Fibroblast of lung (primary cell): ENCODE measurements around the gene GNPDA1. TPM values are rescaled to one million over a fixed set of nuclear protein-coding genes. Genes with fewer than 3 reads are reported as not detected.
"Not testable (repeated sequence)": the region's sequence is repeated elsewhere in the genome, so short reads cannot be mapped to it uniquely, and the experiment has no call there.

Experiments
- DNase-seq, 2 donors: peaks; one replicate each; pipeline versions ENCODE4 v3.0.0 to v3.0.0-alpha.2; 2010; ENCODE audit warnings: low read depth in 2 of 2
- H2AFZ ChIP-seq: 2 replicates; pipeline ENCODE4 v1.5.1; 2012; ENCODE audit warnings: low read length, control low read depth, inconsistent platforms
- H3K27ac ChIP-seq: 2 replicates; pipeline ENCODE4 v1.5.1; 2011; ENCODE audit warnings: low read length, control low read depth; ENCODE audit not compliant: insufficient read depth
- H3K27me3 ChIP-seq: 2 replicates; pipeline ENCODE4 v1.5.1; 2011; ENCODE audit warnings: mild to moderate bottlenecking, low read length; ENCODE audit not compliant: control insufficient read depth, insufficient read depth
- H3K36me3 ChIP-seq: 2 replicates; pipeline ENCODE4 v1.5.1; 2011; ENCODE audit warnings: low read length; ENCODE audit not compliant: control insufficient read depth, insufficient read depth
- H3K4me1 ChIP-seq: 2 replicates; pipeline ENCODE4 v1.5.1; 2011; ENCODE audit warnings: low read length; ENCODE audit not compliant: control insufficient read depth, insufficient read depth; ENCODE audit errors: extremely low read depth
- H3K4me2 ChIP-seq: 2 replicates; pipeline ENCODE4 v1.5.1; 2011; ENCODE audit warnings: low read length, control low read depth; ENCODE audit not compliant: insufficient read depth; ENCODE audit errors: extremely low read depth
- H3K4me3 ChIP-seq, 4 experiments: fragments of 200-600 bp in 1 of 4; sonication (generic) in 1 of 4; replicated peaks in 1 of 4; 2 replicates each; pipeline ENCODE4 v1.5.1; 2011 to 2016; ENCODE audit warnings: low read length in 4 of 4, low read depth in 3 of 4, mild to moderate bottlenecking in 3 of 4, control low read depth in 2 of 4, inconsistent platforms in 1 of 4, mixed read lengths in 1 of 4; ENCODE audit not compliant: insufficient read depth in 1 of 4; ENCODE audit errors: control extremely low read depth in 1 of 4
- H3K79me2 ChIP-seq: 2 replicates; pipeline ENCODE4 v1.5.1; 2012; ENCODE audit warnings: mild to moderate bottlenecking, low read length, inconsistent platforms; ENCODE audit not compliant: control insufficient read depth, insufficient read depth
- H3K9ac ChIP-seq: 2 replicates; pipeline ENCODE4 v1.5.1; 2011; ENCODE audit warnings: mild to moderate bottlenecking, low read length, control low read depth; ENCODE audit not compliant: insufficient read depth
- H3K9me3 ChIP-seq: 2 replicates; pipeline ENCODE4 v1.5.1; 2012; ENCODE audit warnings: low read depth, low read length; ENCODE audit not compliant: control insufficient read depth, insufficient read depth
- H4K20me1 ChIP-seq: 2 replicates; pipeline ENCODE4 v1.5.1; 2011; ENCODE audit warnings: low read length; ENCODE audit not compliant: control insufficient read depth, insufficient read depth; ENCODE audit errors: extremely low read depth
- CTCF ChIP-seq, 2 donors: IDR thresholded peaks in 1 of 2; conservative IDR thresholded peaks in 1 of 2; 1 replicate in 1 of 2; 2 replicates in 1 of 2; pipeline ENCODE4 v1.5.1; 2011 to 2012; ENCODE audit warnings: low read length in 2 of 2, control low read depth in 1 of 2, inconsistent platforms in 1 of 2, low read depth in 1 of 2, mild to moderate bottlenecking in 1 of 2
- EZH2 ChIP-seq: IDR thresholded peaks from 2 replicates; pipeline ENCODE4 v1.5.1; 2012; ENCODE audit warnings: low read length, control low read depth, mild to moderate bottlenecking; ENCODE audit errors: missing control alignments
- polyA plus RNA-seq, 2 donors: library from polyadenylated mRNA; depleted of rRNA in 1 of 2; stranded (reverse) in 1 of 2; unstranded in 1 of 2; fragments of >200 nt; gene quantifications; 2 replicates each; pipeline ENCODE4 v1.2.1, GENCODE V29; 2011 to 2012; ENCODE audit warnings: missing spikeins in 1 of 2
- total RNA-seq: library from RNA; depleted of rRNA; stranded (reverse); fragments of >200 nt; gene quantifications from 2 replicates; pipeline ENCODE4 v1.2.1, GENCODE V29; 2014

Gene GNPDA1
- total and polyA plus RNA-seq, 2 donors (not counting 1 experiment from before 2014, with no cell fraction given) = 30.0 to 64.2 TPM

- Histone ChIP-seq H3K9ac (no peak overlapping the region), H4K20me1 (no peaks in the 10 kb centered on the region), H3K27ac (no peak overlapping the region), H3K4me2 (no peak overlapping the region), H3K36me3 (no peaks in the 10 kb centered on the region), H3K4me3 (no peak overlapping the region), H3K27me3 (peaks cover 7% of the 10 kb centered on the region), H3K79me2 (no peaks in the 10 kb centered on the region), H2AFZ (no peak overlapping the region), H3K4me1 (no peaks in the 10 kb centered on the region), H3K9me3 (no peaks in the 10 kb centered on the region)
- no peak for TF ChIP-seq EZH2
- TF ChIP-seq CTCF (conservative IDR thresholded peaks at IDR 0.05 in 1 of 2, IDR thresholded peaks at IDR 0.05 in 1 of 2; ENCODE audit: low read depth in 1 of 2, low read length in 2 of 2) = no peak
- DNase-seq = no peak
Measured at GRCh38 chr5:142048272-142048671, 35.4 kb upstream of the GNPDA1 start.

GRCh38 chr5:142046191-142046590 is 33.4 kb upstream of the GNPDA1 start:
- no peak overlapping the region for H3K4me3 ChIP-seq
- H3K79me2 ChIP-seq = no peaks in the 10 kb centered on the region
- H3K4me2 ChIP-seq = no peak overlapping the region
- no peak for DNase-seq
- no peak for TF ChIP-seq CTCF (conservative IDR thresholded peaks at IDR 0.05 in 1 of 2, IDR thresholded peaks at IDR 0.05 in 1 of 2; ENCODE audit: low read depth in 1 of 2, low read length in 2 of 2)
- H3K36me3 ChIP-seq = no peaks in the 10 kb centered on the region
- H3K9ac ChIP-seq = no peak overlapping the region
- H2AFZ ChIP-seq = no peak overlapping the region
- peaks cover 7% of the 10 kb centered on the region for H3K27me3 ChIP-seq
- H3K9me3 ChIP-seq = no peaks in the 10 kb centered on the region
- no peak overlapping the region for H3K27ac ChIP-seq
- H4K20me1 ChIP-seq = no peaks in the 10 kb centered on the region
- no peaks in the 10 kb centered on the region for H3K4me1 ChIP-seq

- H4K20me1 ChIP-seq, H3K79me2 ChIP-seq, H3K27ac ChIP-seq, H3K36me3 ChIP-seq, H3K27me3 ChIP-seq, H3K4me2 ChIP-seq, H2AFZ ChIP-seq, H3K4me3 ChIP-seq, H3K9me3 ChIP-seq, DNase-seq, H3K4me1 ChIP-seq, H3K9ac ChIP-seq: not testable (repeated sequence)
Measured at GRCh38 chr5:142040881-142041280, 28.1 kb upstream of the GNPDA1 start.

- H3K36me3 ChIP-seq = no peaks in the 10 kb centered on the region
- H3K4me3 ChIP-seq = no peak overlapping the region
- no peak overlapping the region for H3K9ac ChIP-seq
- no peak overlapping the region for H2AFZ ChIP-seq
- no peaks in the 10 kb centered on the region for H4K20me1 ChIP-seq
- TF ChIP-seq CTCF (conservative IDR thresholded peaks at IDR 0.05 in 1 of 2, IDR thresholded peaks at IDR 0.05 in 1 of 2; ENCODE audit: low read depth in 1 of 2, low read length in 2 of 2) (no peak), EZH2 (no peak)
- no peak for DNase-seq
- H3K4me1 ChIP-seq = no peaks in the 10 kb centered on the region
- H3K9me3 ChIP-seq = no peaks in the 10 kb centered on the region
- peaks cover 4% of the 10 kb centered on the region for H3K27me3 ChIP-seq
- no peaks in the 10 kb centered on the region for H3K79me2 ChIP-seq
- H3K27ac ChIP-seq = no peak overlapping the region
- no peak overlapping the region for H3K4me2 ChIP-seq
Measured at GRCh38 chr5:142040285-142040684, 27.5 kb upstream of the GNPDA1 start.
